SIG-M5 treated with dmso at 0.1 percent for 504 hours (cell line): ENCODE data around the gene TLCD3A.

Experiments used
- DNase-seq: peaks from one replicate; lab custom pipeline; 2025; ENCODE audit not compliant: unreplicated experiment; lab: John Stamatoyannopoulos, UW

The TLCD3A gene

GRCh38 chr17:705863-706262 is 26.5 kb upstream of the TLCD3A start:
- no peak for DNase-seq

GRCh38 chr17:708132-708531 is 24.3 kb upstream of the TLCD3A start:
- no peak for DNase-seq

- no peak for DNase-seq
Observed at GRCh38 chr17:718075-718474, 14.3 kb upstream of the TLCD3A start.

GRCh38 chr17:720706-721539 is 11.5 kb upstream of the TLCD3A start:
- no peak for DNase-seq

- DNase-seq, result no peak
Observed at GRCh38 chr17:721540-721937, 10.9 kb upstream of the TLCD3A start.

- no peak for DNase-seq
Observed at GRCh38 chr17:725084-725483, 7.3 kb upstream of the TLCD3A start.

- no peak for DNase-seq
Observed at GRCh38 chr17:725746-726145, 6.7 kb upstream of the TLCD3A start.

- no peak for DNase-seq
Observed at GRCh38 chr17:726271-726919, 6.0 kb upstream of the TLCD3A start.

- DNase-seq, result no peak
Observed at GRCh38 chr17:728911-729310, 3.5 kb upstream of the TLCD3A start.

GRCh38 chr17:731644-732066 is 741 bp upstream of the TLCD3A start:
- no peak for DNase-seq

- no peak for DNase-seq
Observed at GRCh38 chr17:732902-733720, 715 bp downstream of the TLCD3A start.

GRCh38 chr17:733743-734142 is 1.3 kb downstream of the TLCD3A start:
- no peak for DNase-seq

- no peak for DNase-seq
Observed at GRCh38 chr17:737561-738113, 5.2 kb downstream of the TLCD3A start.

GRCh38 chr17:740240-741017 is 8.0 kb downstream of the TLCD3A start:
- peak; percentile 95 for DNase-seq

GRCh38 chr17:742147-742793 is 9.9 kb downstream of the TLCD3A start:
- DNase-seq, result no peak

GRCh38 chr17:743139-743538 is 10.7 kb downstream of the TLCD3A start:
- DNase-seq, result no peak

GRCh38 chr17:744937-745336 is 12.5 kb downstream of the TLCD3A start:
- no peak for DNase-seq

- DNase-seq, result no peak
Observed at GRCh38 chr17:745406-745805, 13.0 kb downstream of the TLCD3A start.

- DNase-seq, result no peak
Observed at GRCh38 chr17:746181-746580, 13.8 kb downstream of the TLCD3A start.
